Keratinocyte (primary cell): ENCODE measurements around the gene OBI1. TPM values are rescaled to one million over a fixed set of nuclear protein-coding genes. Genes with fewer than 3 reads are reported as not detected.

Source experiments
- DNase-seq: peaks from one replicate; pipeline ENCODE4 v3.0.0-alpha.2; 2011; ENCODE audit warnings: low read depth, missing footprints, low spot score
- FAIRE-seq: peaks from 2 replicates; lab custom pipeline; 2011; peaks lifted over from hg19 to GRCh38; lab: Jason Lieb, UNC
- H2AFZ ChIP-seq: 2 replicates; pipeline ENCODE4 v1.6.0; 2012; ENCODE audit warnings: low read length, control low read depth, inconsistent platforms; ENCODE audit not compliant: control insufficient read depth
- H3K27ac ChIP-seq: 2 replicates; pipeline ENCODE4 v1.5.1; 2011; ENCODE audit warnings: low read length; ENCODE audit not compliant: control insufficient read depth, insufficient read depth
- H3K27me3 ChIP-seq: 3 replicates; pipeline ENCODE4 v1.6.0; 2011; ENCODE audit warnings: low read length; ENCODE audit not compliant: control insufficient read depth, insufficient read depth; ENCODE audit errors: extremely low read depth
- H3K36me3 ChIP-seq, 2 experiments: 2 replicates in 1 of 2; 3 replicates in 1 of 2; pipeline ENCODE4 v1.5.1; 2011; ENCODE audit warnings: low read length in 2 of 2, mild to moderate bottlenecking in 1 of 2; ENCODE audit not compliant: control insufficient read depth in 2 of 2, insufficient read depth in 2 of 2; ENCODE audit errors: extremely low read depth in 1 of 2
- H3K4me1 ChIP-seq: 3 replicates; pipeline ENCODE4 v1.5.1; 2011; ENCODE audit warnings: low read length; ENCODE audit not compliant: control insufficient read depth, insufficient read depth; ENCODE audit errors: extremely low read depth
- H3K4me2 ChIP-seq: 3 replicates; pipeline ENCODE4 v1.6.0; 2011; ENCODE audit warnings: low read depth, low read length; ENCODE audit not compliant: control insufficient read depth, insufficient read depth; ENCODE audit errors: extremely low read depth
- H3K4me3 ChIP-seq, 3 experiments: fragments of 200-600 bp in 1 of 3; sonication (generic) in 1 of 3; 2 replicates in 2 of 3; 3 replicates in 1 of 3; pipeline ENCODE4 v1.5.1; 2011 to 2016; ENCODE audit warnings: low read length in 3 of 3, mild to moderate bottlenecking in 3 of 3, control low read depth in 2 of 3, inconsistent platforms in 1 of 3, low read depth in 1 of 3, mixed read lengths in 1 of 3, mixed run types in 1 of 3, moderate library complexity in 1 of 3; ENCODE audit not compliant: control insufficient read depth in 2 of 3, insufficient read depth in 2 of 3; ENCODE audit errors: extremely low read depth in 1 of 3
- H3K79me2 ChIP-seq: 2 replicates; pipeline ENCODE4 v1.6.0; 2012; ENCODE audit warnings: low read length; ENCODE audit not compliant: control insufficient read depth, insufficient read depth
- H3K9ac ChIP-seq: 3 replicates; pipeline ENCODE4 v1.6.0; 2011; ENCODE audit warnings: low read length; ENCODE audit not compliant: control insufficient read depth, insufficient read depth; ENCODE audit errors: extremely low read depth
- H3K9me1 ChIP-seq: 3 replicates; pipeline ENCODE4 v1.6.0; 2011; ENCODE audit warnings: low read length; ENCODE audit not compliant: control insufficient read depth, insufficient read depth; ENCODE audit errors: extremely low read depth
- H3K9me3 ChIP-seq: 2 replicates; pipeline ENCODE4 v1.5.1; 2012; ENCODE audit warnings: low read depth, low read length; ENCODE audit not compliant: control insufficient read depth
- H4K20me1 ChIP-seq: 3 replicates; pipeline ENCODE4 v1.6.0; 2011; ENCODE audit warnings: low read length; ENCODE audit not compliant: control insufficient read depth, insufficient read depth; ENCODE audit errors: extremely low read depth
- EZH2 ChIP-seq: IDR thresholded peaks from one replicate; pipeline ENCODE4 v1.6.1; 2012; ENCODE audit warnings: inconsistent platforms, mild to moderate bottlenecking, low read length, moderate library complexity
- dilution Hi-C: fragments of 300-500 bp; cut with MboI; formaldehyde crosslinking; loops from one replicate; pipeline ENCODE4 v1.7.0; 2020; ENCODE audit warnings: low sequenced_read_pairs; ENCODE audit not compliant: extremely low pct_ligation_motif_present
- polyA plus RNA-seq, 5 experiments: library from polyadenylated mRNA; depleted of rRNA in 3 of 5; stranded (reverse) in 3 of 5; stranded (forward) in 1 of 5; unstranded in 1 of 5; fragments of >200 nt; gene quantifications; 1 replicate in 1 of 5; 2 replicates in 3 of 5; 3 replicates in 1 of 5; pipeline versions ENCODE4 v1.2.1 to v1.2.3, GENCODE V29; 2011 to 2012; ENCODE audit warnings: missing spikeins in 2 of 5, low read depth in 1 of 5, low replicate concordance in 1 of 5
- TF ChIP-seq, protein P1 (sequence below), 3 experiments: IDR thresholded peaks in 1 of 3; conservative IDR thresholded peaks in 1 of 3; optimal IDR thresholded peaks in 1 of 3; 2 replicates in 2 of 3; 3 replicates in 1 of 3; pipeline versions ENCODE3 to v1.5.1; 2011; ENCODE audit warnings: low read length in 3 of 3, mild to moderate bottlenecking in 3 of 3, moderate library complexity in 2 of 3, control low read depth in 1 of 3, inconsistent platforms in 1 of 3; ENCODE audit not compliant: insufficient read depth in 2 of 3; ENCODE audit errors: extremely low read depth in 1 of 3

The OBI1 gene
- polyA plus RNA-seq, 1 donor (not counting 4 experiments of a cell fraction or from before 2014, with no cell fraction given) = 14.4 TPM

- Histone ChIP-seq H3K9me3 (no peaks in the 10 kb centered on the region), H3K79me2 (no peaks in the 10 kb centered on the region), H3K36me3 (peaks cover 4 to 5% of the 10 kb centered on the region in 2 experiments), H3K4me3 (no peak overlapping the region), H4K20me1 (no peaks in the 10 kb centered on the region), H3K9me1 (no peaks in the 10 kb centered on the region), H3K27me3 (no peaks in the 10 kb centered on the region), H3K9ac (no peak overlapping the region), H3K4me1 (no peaks in the 10 kb centered on the region), H2AFZ (no peak overlapping the region), H3K4me2 (no peak overlapping the region), H3K27ac (no peak overlapping the region)
- FAIRE-seq (no peak), DNase-seq (no peak)
- dilution Hi-C loops = no loop called here
- TF ChIP-seq, protein P1, sequence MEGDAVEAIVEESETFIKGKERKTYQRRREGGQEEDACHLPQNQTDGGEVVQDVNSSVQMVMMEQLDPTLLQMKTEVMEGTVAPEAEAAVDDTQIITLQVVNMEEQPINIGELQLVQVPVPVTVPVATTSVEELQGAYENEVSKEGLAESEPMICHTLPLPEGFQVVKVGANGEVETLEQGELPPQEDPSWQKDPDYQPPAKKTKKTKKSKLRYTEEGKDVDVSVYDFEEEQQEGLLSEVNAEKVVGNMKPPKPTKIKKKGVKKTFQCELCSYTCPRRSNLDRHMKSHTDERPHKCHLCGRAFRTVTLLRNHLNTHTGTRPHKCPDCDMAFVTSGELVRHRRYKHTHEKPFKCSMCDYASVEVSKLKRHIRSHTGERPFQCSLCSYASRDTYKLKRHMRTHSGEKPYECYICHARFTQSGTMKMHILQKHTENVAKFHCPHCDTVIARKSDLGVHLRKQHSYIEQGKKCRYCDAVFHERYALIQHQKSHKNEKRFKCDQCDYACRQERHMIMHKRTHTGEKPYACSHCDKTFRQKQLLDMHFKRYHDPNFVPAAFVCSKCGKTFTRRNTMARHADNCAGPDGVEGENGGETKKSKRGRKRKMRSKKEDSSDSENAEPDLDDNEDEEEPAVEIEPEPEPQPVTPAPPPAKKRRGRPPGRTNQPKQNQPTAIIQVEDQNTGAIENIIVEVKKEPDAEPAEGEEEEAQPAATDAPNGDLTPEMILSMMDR (optimal IDR thresholded peaks at IDR 0.05 in 1 of 3, IDR thresholded peaks at IDR 0.05 in 1 of 3, conservative IDR thresholded peaks at IDR 0.05 in 1 of 3; ENCODE audit: extremely low read depth in 1 of 3, insufficient read depth in 2 of 3, low read length in 3 of 3) = no peak
Measured at GRCh38 chr13:78630511-78630910, 28.4 kb downstream of the OBI1 start.

- Histone ChIP-seq H3K27ac (no peak overlapping the region), H2AFZ (no peak overlapping the region), H3K9ac (no peak overlapping the region), H3K4me3 (no peak overlapping the region), H4K20me1 (no peaks in the 10 kb centered on the region), H3K4me2 (no peak overlapping the region), H3K9me1 (no peaks in the 10 kb centered on the region), H3K79me2 (no peaks in the 10 kb centered on the region), H3K4me1 (no peaks in the 10 kb centered on the region), H3K27me3 (no peaks in the 10 kb centered on the region), H3K36me3 (no peaks in the 10 kb centered on the region), H3K9me3 (no peaks in the 10 kb centered on the region)
- TF ChIP-seq, protein P1 (optimal IDR thresholded peaks at IDR 0.05 in 1 of 3, IDR thresholded peaks at IDR 0.05 in 1 of 3, conservative IDR thresholded peaks at IDR 0.05 in 1 of 3; ENCODE audit: extremely low read depth in 1 of 3, insufficient read depth in 2 of 3, low read length in 3 of 3) = no peak
- TF ChIP-seq EZH2 = no peak
- FAIRE-seq = no peak
- dilution Hi-C loops = no loop called here
- no peak for DNase-seq
Measured at GRCh38 chr13:78625384-78625783, 33.6 kb downstream of the OBI1 start.
